MCF 10A (cell line): Measurements from ENCODE around the gene LATS2. TPM values are rescaled to one million over a fixed set of nuclear protein-coding genes. Genes with fewer than 3 reads are reported as not detected.

Source experiments
- BruUV-seq: library from RNA; stranded (reverse); fragments of 400-500 nt; replicated peaks from 2 replicates; lab custom pipeline; 2021; lab: Mats Ljungman, UMichigan
- CTCF ChIA-PET: fragments of 300-600 bp; sonication (Branson Sonifier 250); formaldehyde crosslinking; extraction: SDS; loops from one replicate; lab custom pipeline; 2021; ENCODE audit warnings: antibody characterized with exemption, inconsistent platforms; lab: Yijun Ruan, JAX
- POLR2A ChIA-PET: fragments of 300-600, 350-650 bp; sonication (Branson Sonifier 250); formaldehyde crosslinking; extraction: SDS; loops from one replicate; lab custom pipeline; 2020; ENCODE audit warnings: antibody characterized with exemption, inconsistent platforms; lab: Yijun Ruan, JAX
- DNase-seq: peaks from one replicate; pipeline ENCODE4 v3.0.0-alpha.2; 2018; ENCODE audit not compliant: unreplicated experiment
- H3K27ac Mint-ChIP-seq: one replicate; pipeline ENCODE4 v1.8.0; 2022; ENCODE audit warnings: mild to moderate bottlenecking, low read depth, mixed read lengths; ENCODE audit not compliant: unreplicated experiment
- H3K27me3 Mint-ChIP-seq: one replicate; pipeline ENCODE4 v1.8.0; 2022; ENCODE audit warnings: mixed read lengths; ENCODE audit not compliant: insufficient read depth, unreplicated experiment
- H3K36me3 Mint-ChIP-seq: one replicate; pipeline ENCODE4 v1.8.0; 2022; ENCODE audit warnings: mild to moderate bottlenecking, moderate library complexity, mixed read lengths; ENCODE audit not compliant: insufficient read depth, unreplicated experiment
- H3K4me1 Mint-ChIP-seq: one replicate; pipeline ENCODE4 v1.8.0; 2022; ENCODE audit warnings: mixed read lengths; ENCODE audit not compliant: insufficient read depth, unreplicated experiment
- H3K4me3 Mint-ChIP-seq: one replicate; pipeline ENCODE4 v1.8.0; 2022; ENCODE audit warnings: mild to moderate bottlenecking, moderate library complexity, mixed read lengths; ENCODE audit not compliant: unreplicated experiment
- H3K9me3 Mint-ChIP-seq: one replicate; pipeline ENCODE4 v1.8.0; 2022; ENCODE audit warnings: mixed read lengths; ENCODE audit not compliant: unreplicated experiment
- intact Hi-C: fragments of 100-400 bp; cut with micrococcal nuclease; formaldehyde crosslinking; loops from 2 replicates; pipeline ENCODE4 v1.14.1; 2022
- total RNA-seq: library from RNA; stranded (reverse); gene quantifications from 2 replicates; pipeline ENCODE4 v1.2.3, GENCODE V29; 2022
- TF ChIP-seq, protein P1 (sequence below): fragments of 200-600 bp; IDR thresholded peaks from one replicate; pipeline ENCODE4 v1.8.0; 2022; ENCODE audit warnings: antibody characterized with exemption, mild to moderate bottlenecking; ENCODE audit not compliant: unreplicated experiment

LATS2 gene
- total RNA-seq, 1 experiment from 2014 or later = 32.3 TPM

DNA sequence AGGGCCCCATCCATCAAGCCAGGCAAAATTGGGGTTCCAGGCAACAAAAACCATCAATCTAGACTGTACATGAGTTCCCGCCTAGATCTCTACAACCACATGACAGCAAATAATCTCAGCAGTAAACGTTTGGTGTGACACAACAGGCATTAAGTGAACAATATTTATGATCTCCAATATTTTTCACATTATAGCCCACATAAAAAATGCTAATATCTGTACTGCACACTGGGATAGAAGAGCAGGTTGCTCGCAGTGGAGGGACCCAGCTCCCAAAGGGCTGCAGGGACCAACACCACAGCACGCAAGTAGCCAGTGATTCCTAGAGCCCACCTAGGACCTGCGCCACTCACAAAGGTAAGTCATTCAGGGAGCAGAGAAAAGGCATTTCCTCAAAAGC lies 25.9 kb downstream of the LATS2 start:
- H3K4me3 Mint-ChIP-seq = no peak overlapping the region
- no peak for DNase-seq
- H3K36me3 Mint-ChIP-seq = peaks cover 21% of the 10 kb centered on the region
- peak overlapping the region; percentile 70 for H3K27ac Mint-ChIP-seq
- intact Hi-C loops = no loop called here
- no TSS peak for BruUV-seq
- no peaks in the 10 kb centered on the region for H3K9me3 Mint-ChIP-seq
- TF ChIP-seq, protein P1, sequence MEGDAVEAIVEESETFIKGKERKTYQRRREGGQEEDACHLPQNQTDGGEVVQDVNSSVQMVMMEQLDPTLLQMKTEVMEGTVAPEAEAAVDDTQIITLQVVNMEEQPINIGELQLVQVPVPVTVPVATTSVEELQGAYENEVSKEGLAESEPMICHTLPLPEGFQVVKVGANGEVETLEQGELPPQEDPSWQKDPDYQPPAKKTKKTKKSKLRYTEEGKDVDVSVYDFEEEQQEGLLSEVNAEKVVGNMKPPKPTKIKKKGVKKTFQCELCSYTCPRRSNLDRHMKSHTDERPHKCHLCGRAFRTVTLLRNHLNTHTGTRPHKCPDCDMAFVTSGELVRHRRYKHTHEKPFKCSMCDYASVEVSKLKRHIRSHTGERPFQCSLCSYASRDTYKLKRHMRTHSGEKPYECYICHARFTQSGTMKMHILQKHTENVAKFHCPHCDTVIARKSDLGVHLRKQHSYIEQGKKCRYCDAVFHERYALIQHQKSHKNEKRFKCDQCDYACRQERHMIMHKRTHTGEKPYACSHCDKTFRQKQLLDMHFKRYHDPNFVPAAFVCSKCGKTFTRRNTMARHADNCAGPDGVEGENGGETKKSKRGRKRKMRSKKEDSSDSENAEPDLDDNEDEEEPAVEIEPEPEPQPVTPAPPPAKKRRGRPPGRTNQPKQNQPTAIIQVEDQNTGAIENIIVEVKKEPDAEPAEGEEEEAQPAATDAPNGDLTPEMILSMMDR = no peak
- peaks cover 52% of the 10 kb centered on the region for H3K4me1 Mint-ChIP-seq
- ChIA-PET CTCF (interaction anchor here (0.6 to 1.0 kb wide), 2 partner anchors 10 to 98 kb away, joined by 3 to 4 read pairs; no protein-coding TSS in a partner anchor), POLR2A (interaction anchor here (5.1 kb wide), 1 partner anchor 18 kb away, joined by 35 read pairs; no protein-coding TSS in a partner anchor)
- no peaks in the 10 kb centered on the region for H3K27me3 Mint-ChIP-seq

DNA sequence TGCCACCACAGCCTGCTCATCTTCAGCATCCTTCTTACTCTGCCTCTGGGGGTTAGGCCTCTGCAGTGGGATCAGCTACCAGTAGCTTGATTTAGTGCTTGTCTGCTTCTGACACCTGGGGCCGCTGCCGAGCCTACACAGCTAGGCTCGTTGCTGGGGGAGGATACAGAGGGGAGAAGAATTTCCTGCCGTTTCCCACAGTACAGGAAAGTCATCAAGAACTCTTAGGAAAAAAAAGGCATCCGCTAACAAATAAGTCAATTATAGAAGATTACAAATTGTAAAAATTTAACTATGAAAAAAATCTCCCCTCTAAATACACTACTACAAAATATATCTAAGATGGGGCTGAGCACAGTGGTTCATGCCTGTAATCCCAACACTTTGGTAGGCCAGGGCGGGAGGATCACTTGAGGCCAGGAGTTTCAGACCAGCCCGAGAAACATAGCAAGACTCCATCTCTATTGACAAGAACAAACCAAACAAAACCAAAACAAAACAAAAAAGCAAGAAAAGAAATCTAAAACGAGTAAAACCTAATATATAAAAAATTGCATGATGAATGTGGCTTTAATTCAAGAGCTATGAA lies 26.7 kb downstream of the LATS2 start:
- no TSS peak for BruUV-seq
- Mint-ChIP-seq H3K4me1 (peaks cover 47% of the 10 kb centered on the region), H3K36me3 (peaks cover 13% of the 10 kb centered on the region), H3K4me3 (no peak overlapping the region), H3K27me3 (no peaks in the 10 kb centered on the region), H3K27ac (peak overlapping the region; percentile 97), H3K9me3 (no peaks in the 10 kb centered on the region)
- ChIA-PET POLR2A (interaction anchor here (0.7 to 5.1 kb wide), 5 partner anchors 9 to 1635 kb away, joined by 3 to 35 read pairs (median 10); partner anchors contain the start of genes LATS2 and ZDHHC20), CTCF (interaction anchor here (0.6 to 1.0 kb wide), 3 partner anchors 9 to 99 kb away, joined by 3 to 4 read pairs (median 3); no protein-coding TSS in a partner anchor)
- TF ChIP-seq, protein P1 = no peak
- intact Hi-C loops = no loop called here
- no peak for DNase-seq

DNA sequence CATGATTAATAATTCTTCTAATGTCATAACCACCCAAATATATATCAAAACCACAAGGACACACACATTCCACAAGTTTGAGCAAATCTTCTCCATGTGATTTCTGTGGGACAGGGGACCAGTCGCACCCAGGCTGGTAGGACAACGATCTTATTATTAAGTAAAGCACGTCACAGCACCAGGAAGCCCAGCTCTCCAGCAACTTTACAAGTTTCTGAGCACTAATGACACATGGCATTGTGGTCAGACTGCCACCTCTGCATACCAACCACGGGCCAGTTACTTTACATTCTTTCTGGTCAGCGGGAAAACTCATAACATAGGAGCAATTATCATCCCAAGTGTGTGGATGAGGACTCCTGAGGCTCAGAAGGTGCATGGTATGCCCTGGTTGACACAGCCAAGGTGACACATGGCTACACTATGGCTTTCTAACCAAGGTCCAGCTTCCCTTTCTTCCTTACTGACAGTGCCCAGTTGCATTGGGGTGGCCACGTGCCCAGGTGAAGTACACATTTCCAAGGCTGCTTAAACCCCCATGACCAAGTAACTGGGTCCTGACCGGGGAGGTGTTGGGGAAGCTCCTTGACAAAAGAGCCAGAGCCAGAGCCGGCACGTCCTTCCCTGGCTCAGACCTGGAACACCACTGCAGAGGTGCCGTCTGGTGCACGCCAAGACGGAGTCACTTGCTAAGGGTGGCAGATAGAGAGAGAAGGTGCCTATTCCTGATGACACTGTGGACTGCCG lies 27.4 kb downstream of the LATS2 start:
- peak; percentile 25 for DNase-seq
- Mint-ChIP-seq H3K36me3 (peaks cover 19% of the 10 kb centered on the region), H3K27ac (peak overlapping the region; percentile 97), H3K9me3 (no peaks in the 10 kb centered on the region), H3K27me3 (no peaks in the 10 kb centered on the region), H3K4me3 (peak overlapping the region; percentile 72), H3K4me1 (peaks cover 41% of the 10 kb centered on the region)
- CTCF ChIA-PET = interaction anchor here (0.6 kb wide), 2 partner anchors 37 to 98 kb away, joined by 3 read pairs; no protein-coding TSS in a partner anchor
- intact Hi-C loops = no loop called here
- TF ChIP-seq, protein P1 = no peak
- BruUV-seq = no TSS peak
- POLR2A ChIA-PET = interaction anchor here (0.6 to 5.1 kb wide), 13 partner anchors 10 to 1636 kb away, joined by 3 to 35 read pairs (median 4); partner anchors contain the start of genes LATS2, MRPL57, SKA3 and ZDHHC20
